DMS 273 (cell line): ENCODE measurements around the gene AMPD2.

Experiments used
- DNase-seq: peaks from one replicate; lab custom pipeline; 2025; ENCODE audit not compliant: unreplicated experiment; lab: John Stamatoyannopoulos, UW

The AMPD2 gene

GRCh38 chr1:109619576-109620400, at the start of gene AMPD2, which contains the start of gene GNAT2:
Gene AMPD2 (plus strand): TSS chr1:109619837. CDS start chr1:109621176, 1,339 bp downstream.
Gene GNAT2 (minus strand): TSS chr1:109619616. CDS start chr1:109612870, 6,746 bp downstream.
- DNase-seq: peak; percentile 90

GRCh38 chr1:109570414-109570813, 49.2 kb upstream of the AMPD2 start:
- no peak for DNase-seq

GRCh38 chr1:109573785-109574184, 45.9 kb upstream of the AMPD2 start:
- DNase-seq: no peak

- peak; percentile 34 for DNase-seq
Observed at GRCh38 chr1:109578947-109579443, 40.6 kb upstream of the AMPD2 start.

GRCh38 chr1:109579491-109579890, 40.1 kb upstream of the AMPD2 start:
- peak; percentile 92 for DNase-seq

DNA sequence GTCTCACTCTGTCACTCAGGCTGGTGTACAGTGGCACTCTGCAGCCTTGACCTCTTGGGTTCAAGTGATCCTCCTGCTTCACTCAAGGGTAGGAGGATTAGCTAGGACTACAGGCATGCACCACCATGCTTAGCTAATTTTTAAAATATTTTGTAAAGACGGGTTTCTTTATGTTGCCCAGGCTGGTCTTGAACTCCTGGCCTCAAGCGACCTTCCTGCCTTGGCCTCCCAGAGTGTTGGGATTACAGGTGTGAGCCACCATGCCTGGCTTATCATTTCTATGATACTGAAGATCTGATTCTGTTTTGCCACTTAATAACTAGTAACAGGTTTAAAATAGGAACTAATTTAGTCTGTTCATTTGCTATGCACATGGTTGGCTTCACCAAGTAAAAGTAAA, 37.6 kb upstream of the AMPD2 start:
- DNase-seq: no peak

DNA sequence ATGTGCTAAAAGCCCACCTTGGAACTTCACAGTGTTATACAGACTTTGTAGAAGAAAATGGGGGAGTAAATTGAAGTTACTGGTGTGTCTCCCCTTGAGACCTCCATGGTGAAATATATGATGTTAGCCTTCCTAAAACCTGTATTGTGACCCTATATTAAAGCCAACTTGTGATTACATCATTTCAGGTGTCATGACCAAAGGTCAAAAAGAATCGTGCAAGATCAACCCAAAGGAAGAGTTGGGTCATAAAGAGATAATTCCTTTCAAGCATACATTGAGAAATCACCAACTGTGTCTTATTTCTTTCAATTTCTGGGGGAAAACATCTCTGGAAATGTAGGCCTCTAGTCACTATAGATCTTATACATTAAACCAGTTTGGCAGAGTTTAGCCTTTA, 34.9 kb upstream of the AMPD2 start:
- DNase-seq: no peak

DNA sequence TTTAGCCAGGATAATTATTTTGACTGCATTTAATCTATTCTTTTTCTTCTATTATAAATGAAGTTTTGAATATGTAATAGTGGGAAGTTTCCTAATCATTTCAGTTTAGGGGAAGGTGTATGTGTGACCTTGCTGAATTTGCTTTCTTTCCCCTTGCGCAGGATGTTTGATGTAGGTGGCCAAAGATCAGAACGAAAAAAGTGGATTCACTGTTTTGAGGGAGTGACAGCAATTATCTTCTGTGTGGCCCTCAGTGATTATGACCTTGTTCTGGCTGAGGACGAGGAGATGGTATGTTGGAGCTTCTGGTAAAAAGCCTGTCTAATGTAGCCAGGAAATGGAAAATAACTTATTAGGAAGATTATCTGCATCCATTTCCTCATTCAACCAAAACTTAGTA, 33.6 kb upstream of the AMPD2 start:
- no peak for DNase-seq

GRCh38 chr1:109589177-109589576, 30.5 kb upstream of the AMPD2 start:
- DNase-seq: no peak

DNA sequence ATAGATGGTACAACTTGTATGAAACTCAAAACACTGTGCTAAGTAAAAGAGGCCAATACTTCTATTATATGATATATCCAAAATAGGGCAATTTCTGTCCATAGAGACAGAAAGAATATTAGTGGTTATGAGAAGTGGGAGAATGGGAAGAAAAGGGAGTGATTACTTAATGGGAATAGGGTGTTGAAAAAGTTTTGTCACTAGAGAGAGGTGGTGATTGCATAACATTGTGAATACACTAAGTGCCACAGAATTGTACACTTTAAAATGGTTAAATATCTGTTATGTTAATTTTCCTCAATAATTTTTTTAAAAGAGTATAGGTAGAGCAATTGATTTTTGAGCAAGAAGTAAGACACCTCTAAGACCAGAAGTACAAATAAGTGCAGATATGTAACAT, 30.0 kb upstream of the AMPD2 start:
- DNase-seq: no peak

GRCh38 chr1:109592916-109593315, 26.7 kb upstream of the AMPD2 start:
- DNase-seq: no peak

DNA sequence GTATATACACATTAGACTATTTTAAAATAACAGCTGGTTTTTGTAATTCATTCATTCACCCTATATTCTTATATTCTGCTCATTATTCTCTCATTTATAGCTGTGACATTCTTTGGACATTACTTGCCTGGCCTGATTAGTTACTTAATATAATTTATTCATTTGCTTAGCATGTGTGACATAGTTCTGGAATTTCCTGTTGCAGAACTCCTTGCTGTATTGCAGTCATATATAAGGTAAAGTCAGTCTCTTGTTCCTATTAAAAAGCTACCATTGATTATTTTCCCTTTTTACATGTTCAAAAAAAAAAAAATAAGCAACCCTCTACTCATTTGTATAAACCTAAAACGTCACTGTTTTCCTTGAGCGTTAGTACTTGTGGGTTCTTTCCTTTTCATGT, 24.1 kb upstream of the AMPD2 start:
- no peak for DNase-seq

GRCh38 chr1:109598156-109598555, 21.5 kb upstream of the AMPD2 start:
- DNase-seq: no peak

DNA sequence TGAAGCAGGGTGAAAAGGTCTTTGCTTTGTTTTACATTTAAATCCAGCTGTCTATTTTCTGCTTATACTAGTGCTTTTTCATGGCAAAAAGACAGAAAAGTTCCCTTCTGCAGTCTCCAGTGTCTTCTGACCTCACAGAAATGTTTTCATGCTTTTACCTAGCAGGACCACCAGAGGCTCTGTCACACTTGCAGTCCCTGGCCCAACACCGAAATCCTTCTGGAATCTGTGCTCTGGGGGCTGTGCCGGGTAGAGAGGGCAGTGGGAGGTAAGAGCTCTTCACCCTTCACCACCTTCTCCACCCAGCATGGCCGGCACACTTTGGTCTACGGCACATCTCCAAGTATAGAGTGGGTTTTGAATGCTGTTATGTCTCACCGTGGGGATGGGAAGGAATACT, 21.0 kb upstream of the AMPD2 start:
- peak; percentile 28 for DNase-seq

DNA sequence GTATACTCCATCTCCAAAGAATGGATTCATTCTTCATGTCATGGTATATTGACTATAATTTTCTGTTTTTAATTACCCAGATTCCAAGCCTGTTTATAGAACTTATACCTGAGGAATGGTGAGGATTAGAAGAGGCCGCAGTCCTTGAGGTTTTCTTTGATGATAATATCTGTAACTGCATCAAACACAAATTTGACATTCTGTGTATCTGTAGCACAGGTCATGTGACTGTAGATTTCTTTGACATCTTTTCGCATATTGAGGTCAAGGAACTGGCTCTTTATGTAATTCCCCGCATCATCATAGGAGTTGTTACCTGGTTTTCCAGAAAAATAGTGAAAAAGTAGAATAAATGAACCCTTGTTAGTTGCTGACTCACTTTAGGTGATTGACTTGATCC, 16.4 kb upstream of the AMPD2 start:
- no peak for DNase-seq

DNA sequence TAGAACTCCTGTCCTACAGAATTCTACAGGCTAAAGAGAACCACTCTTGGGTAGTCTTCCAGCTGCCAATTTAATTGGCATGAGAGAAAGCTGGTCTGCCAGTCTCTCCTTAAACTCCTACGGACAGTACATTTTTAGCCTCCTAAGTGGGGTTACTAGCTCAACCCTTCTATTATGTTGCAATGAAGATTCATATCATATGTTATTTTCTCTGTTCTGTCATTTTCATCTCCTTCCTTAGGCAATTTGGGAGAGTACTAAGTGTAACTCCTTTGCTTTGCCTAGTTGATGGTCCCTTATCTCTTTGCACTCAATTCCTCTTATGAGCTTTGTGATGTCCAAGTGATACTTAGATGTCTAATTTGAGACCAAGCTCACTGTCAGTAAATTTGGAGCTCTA, 14.3 kb upstream of the AMPD2 start:
- no peak for DNase-seq

- DNase-seq: no peak
Observed at GRCh38 chr1:109609881-109610280, 9.8 kb upstream of the AMPD2 start.

DNA sequence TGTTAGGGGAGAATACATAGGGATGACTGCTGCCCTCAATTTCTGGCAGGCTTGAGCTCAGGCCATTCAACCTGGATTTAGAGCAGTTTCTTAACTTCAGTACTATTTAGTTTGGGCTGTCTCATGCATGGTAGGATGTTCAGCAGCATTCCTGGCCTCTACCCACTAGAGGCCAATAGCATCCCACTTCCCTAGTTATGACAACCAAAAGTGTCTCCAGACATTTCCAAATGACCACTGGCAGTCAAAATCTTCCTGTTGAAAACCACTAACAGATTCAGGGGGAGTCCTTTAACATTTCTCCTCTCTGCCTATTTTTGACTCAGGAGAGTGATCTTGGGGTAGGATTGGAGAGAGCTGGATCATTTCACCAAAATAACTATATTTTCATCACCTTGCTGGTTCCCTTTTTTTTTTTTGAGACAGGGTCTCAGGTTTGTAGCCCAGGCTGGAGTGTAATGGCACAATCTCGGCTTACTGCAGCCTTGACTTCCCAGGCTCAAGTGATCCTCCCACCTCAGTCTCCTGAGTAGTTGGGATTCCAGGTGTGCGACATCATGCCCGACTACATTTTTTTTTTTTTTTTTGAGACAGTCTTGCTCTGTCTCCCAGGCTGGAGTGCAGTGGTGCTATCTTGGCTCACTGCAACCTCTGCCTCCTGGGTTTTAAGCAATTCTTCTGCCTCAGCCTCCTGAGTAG, 8.9 kb upstream of the AMPD2 start:
- DNase-seq: no peak

- no peak for DNase-seq
Observed at GRCh38 chr1:109611308-109611990, 8.2 kb upstream of the AMPD2 start.

DNA sequence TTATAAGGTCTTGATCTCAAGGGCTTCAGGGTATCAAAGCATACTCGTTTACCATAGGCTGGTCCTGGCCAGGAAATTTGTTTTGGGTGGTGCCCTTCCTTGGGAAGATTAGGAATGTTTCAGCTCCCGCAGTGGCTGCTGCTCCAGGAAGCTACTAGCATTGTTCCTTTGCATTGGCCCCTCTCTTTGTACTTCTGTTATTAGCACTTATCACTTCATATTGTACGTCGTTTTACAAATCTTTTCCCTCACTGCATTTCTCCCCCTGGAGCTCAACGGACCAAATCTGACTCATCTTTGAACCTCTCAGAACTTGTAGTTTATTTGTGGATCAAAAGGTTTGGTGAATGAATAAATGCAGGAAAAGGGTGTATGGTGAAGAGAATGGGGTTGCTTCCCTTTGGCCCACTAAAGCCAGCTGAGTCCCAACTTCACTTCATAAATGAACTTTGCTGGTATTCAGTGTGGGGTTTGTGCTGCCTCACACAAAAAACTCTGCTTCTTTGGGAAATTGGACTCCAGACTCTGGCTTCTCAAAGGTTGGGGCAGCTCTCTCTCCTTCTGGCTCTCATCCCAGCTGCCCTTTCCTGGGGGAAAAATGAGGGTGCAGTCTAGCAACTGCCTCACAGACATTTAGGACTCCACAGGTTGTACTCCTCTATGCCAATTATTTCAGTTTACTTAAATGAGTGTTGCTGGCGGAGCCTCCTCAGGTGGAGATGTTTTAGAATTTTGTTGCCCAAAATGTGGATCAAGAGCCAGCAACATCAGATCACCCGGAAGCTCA, 6.1 kb upstream of the AMPD2 start:
- DNase-seq: no peak

DNA sequence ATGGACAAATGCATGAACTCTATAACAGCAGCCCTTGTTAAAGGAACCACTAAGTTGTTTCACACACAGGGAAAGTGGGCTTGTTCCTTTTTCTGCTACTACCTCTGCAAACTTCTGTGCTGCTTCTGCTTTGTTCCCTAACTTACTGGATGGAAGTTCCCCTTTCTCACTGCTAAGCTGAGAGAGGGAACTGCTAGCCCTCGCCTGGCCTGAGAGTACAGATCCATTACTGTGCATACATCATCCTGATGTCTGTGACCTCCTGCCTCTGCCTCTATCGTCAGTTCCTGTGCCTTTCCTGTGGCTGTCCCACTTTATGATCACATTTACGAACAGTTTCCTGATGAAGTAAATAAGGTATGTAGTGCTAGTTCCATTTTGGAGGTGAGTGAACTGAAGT, 3.8 kb upstream of the AMPD2 start:
- DNase-seq: no peak
